ENCODE measurements around the gene PTPRT.

The PTPRT gene

GRCh38 chr20:43046966-43047365 is 142.7 kb downstream of the PTPRT start:
- TF ChIP-seq CTCF (IDR thresholded peaks at IDR 0.05): no peak
- TF ChIP-seq ZFX (IDR thresholded peaks at IDR 0.05; ENCODE audit: borderline replicate concordance): no peak

GRCh38 chr20:43043887-43044286 is 145.8 kb downstream of the PTPRT start:
- TF ChIP-seq CTCF (IDR thresholded peaks at IDR 0.05): no peak
- no peak for TF ChIP-seq ZFX (IDR thresholded peaks at IDR 0.05; ENCODE audit: borderline replicate concordance)
- no peak overlapping the region for H3K27ac ChIP-seq

More at GRCh38 chr20:43046966-43047365, 142.7 kb downstream of the PTPRT start:
- no peak overlapping the region for H3K27ac ChIP-seq

- TF ChIP-seq ZFX (IDR thresholded peaks at IDR 0.05; ENCODE audit: borderline replicate concordance) (no peak), CTCF (IDR thresholded peaks at IDR 0.05) (no peak)
- no peak overlapping the region for H3K27ac ChIP-seq
These were observed 149.3 kb downstream of the PTPRT start for GRCh38 chr20:43040427-43040826.

- no peak overlapping the region for H3K27ac ChIP-seq
These were observed 151.9 kb downstream of the PTPRT start for GRCh38 chr20:43037605-43038309.

GRCh38 chr20:43034981-43035724 is 154.6 kb downstream of the PTPRT start:
- H3K27ac ChIP-seq: no peak overlapping the region
- no peak for TF ChIP-seq ZFX (IDR thresholded peaks at IDR 0.05; ENCODE audit: borderline replicate concordance)
- TF ChIP-seq CTCF (IDR thresholded peaks at IDR 0.05): no peak

More at GRCh38 chr20:43037605-43038309, 151.9 kb downstream of the PTPRT start:
- no peak for TF ChIP-seq ZFX (IDR thresholded peaks at IDR 0.05; ENCODE audit: borderline replicate concordance)
- no peak for TF ChIP-seq CTCF (IDR thresholded peaks at IDR 0.05)

GRCh38 chr20:43032459-43032858 is 157.2 kb downstream of the PTPRT start:
- no peak for TF ChIP-seq CTCF (IDR thresholded peaks at IDR 0.05)
- TF ChIP-seq ZFX (IDR thresholded peaks at IDR 0.05; ENCODE audit: borderline replicate concordance): no peak

GRCh38 chr20:43029176-43029575 is 160.5 kb downstream of the PTPRT start:
- no peak for TF ChIP-seq ZFX (IDR thresholded peaks at IDR 0.05; ENCODE audit: borderline replicate concordance)
- TF ChIP-seq CTCF (IDR thresholded peaks at IDR 0.05): no peak
- H3K27ac ChIP-seq: no peak overlapping the region

More at GRCh38 chr20:43032459-43032858, 157.2 kb downstream of the PTPRT start:
- no peak overlapping the region for H3K27ac ChIP-seq

Data from 22Rv1 (cell line).